GM23338 (cell line): ENCODE measurements around the gene COL20A1.

Experiments used
- CREB1 ChIP-seq: fragments of 250-450 bp; sonication (Bioruptor Pico); IDR thresholded peaks from 2 replicates; pipeline ENCODE4 v1.5.0; 2020; ENCODE audit warnings: low read depth, mild to moderate bottlenecking, moderate library complexity
- EZH2 ChIP-seq: fragments of 200-600 bp; sonication (generic); IDR thresholded peaks from one replicate; pipeline ENCODE4 v1.8.0; 2017; ENCODE audit warnings: antibody characterized with exemption, mild to moderate bottlenecking, low read depth; ENCODE audit not compliant: unreplicated experiment
- EZH2phosphoT487 ChIP-seq: fragments of 200-600 bp; sonication (generic); IDR thresholded peaks from one replicate; pipeline ENCODE4 v1.8.1; 2018; ENCODE audit warnings: antibody characterized with exemption; ENCODE audit not compliant: unreplicated experiment
- JUNB ChIP-seq: IDR thresholded peaks from one replicate; pipeline ENCODE4 v1.6.1; 2016; ENCODE audit warnings: antibody characterized with exemption; ENCODE audit not compliant: unreplicated experiment
- POLR2AphosphoS5 ChIP-seq: IDR thresholded peaks from 2 replicates; pipeline ENCODE4 v1.6.1; 2016; ENCODE audit warnings: antibody characterized with exemption, low read depth
- STAT1 ChIP-seq: IDR thresholded peaks from one replicate; pipeline ENCODE4 v1.6.1; 2016; ENCODE audit warnings: antibody characterized with exemption; ENCODE audit not compliant: unreplicated experiment
- ZNF331 ChIP-seq: fragments of 250-450 bp; sonication (Bioruptor Pico); IDR thresholded peaks from 2 replicates; pipeline ENCODE4 v1.5.0; 2020; ENCODE audit warnings: low read depth, mild to moderate bottlenecking, moderate library complexity
- TF ChIP-seq, protein P1 (sequence below), 2 experiments: fragments of 200-600 bp in 1 of 2; sonication (generic) in 1 of 2; conservative IDR thresholded peaks; 2 replicates each; pipeline versions ENCODE4 v1.5.1 to v1.6.1; 2016 to 2017; ENCODE audit warnings: antibody characterized with exemption in 2 of 2, low read depth in 2 of 2, mild to moderate bottlenecking in 2 of 2, moderate library complexity in 1 of 2
- TF ChIP-seq, protein P2 (sequence below): IDR thresholded peaks from one replicate; pipeline ENCODE4 v1.6.1; 2018; ENCODE audit warnings: antibody characterized with exemption; ENCODE audit not compliant: unreplicated experiment
- TF ChIP-seq, protein P3 (sequence below): IDR thresholded peaks from 2 replicates; pipeline ENCODE4 v1.6.1; 2016; ENCODE audit warnings: antibody characterized with exemption

DNA sequence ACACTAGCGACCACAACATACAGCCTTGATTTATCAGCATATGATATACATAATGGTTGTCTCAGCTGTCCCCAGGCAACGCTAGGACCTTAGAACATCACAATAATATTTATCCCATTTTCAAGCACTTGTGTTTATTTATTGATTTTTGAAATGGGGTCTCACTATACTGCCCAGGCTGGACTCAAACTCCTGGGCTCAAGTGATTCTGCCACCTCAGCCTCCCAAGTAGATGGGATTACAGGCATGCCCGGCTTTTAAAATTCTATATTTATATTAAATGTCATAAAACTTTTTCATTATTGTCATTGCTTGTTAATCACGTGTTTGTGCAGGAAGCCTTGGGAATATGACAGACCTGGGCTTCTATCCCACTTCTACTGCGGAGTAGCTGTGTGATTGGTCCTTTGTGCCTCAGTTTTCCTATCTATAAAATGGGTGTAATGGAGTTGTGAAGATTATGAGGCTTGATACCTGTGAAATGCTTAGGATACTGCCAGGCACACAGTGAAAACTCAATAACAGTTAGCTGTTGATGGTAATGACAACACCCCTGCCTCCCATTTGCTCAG lies 10.2 kb downstream of the COL20A1 start:
- TF ChIP-seq, protein P1, sequence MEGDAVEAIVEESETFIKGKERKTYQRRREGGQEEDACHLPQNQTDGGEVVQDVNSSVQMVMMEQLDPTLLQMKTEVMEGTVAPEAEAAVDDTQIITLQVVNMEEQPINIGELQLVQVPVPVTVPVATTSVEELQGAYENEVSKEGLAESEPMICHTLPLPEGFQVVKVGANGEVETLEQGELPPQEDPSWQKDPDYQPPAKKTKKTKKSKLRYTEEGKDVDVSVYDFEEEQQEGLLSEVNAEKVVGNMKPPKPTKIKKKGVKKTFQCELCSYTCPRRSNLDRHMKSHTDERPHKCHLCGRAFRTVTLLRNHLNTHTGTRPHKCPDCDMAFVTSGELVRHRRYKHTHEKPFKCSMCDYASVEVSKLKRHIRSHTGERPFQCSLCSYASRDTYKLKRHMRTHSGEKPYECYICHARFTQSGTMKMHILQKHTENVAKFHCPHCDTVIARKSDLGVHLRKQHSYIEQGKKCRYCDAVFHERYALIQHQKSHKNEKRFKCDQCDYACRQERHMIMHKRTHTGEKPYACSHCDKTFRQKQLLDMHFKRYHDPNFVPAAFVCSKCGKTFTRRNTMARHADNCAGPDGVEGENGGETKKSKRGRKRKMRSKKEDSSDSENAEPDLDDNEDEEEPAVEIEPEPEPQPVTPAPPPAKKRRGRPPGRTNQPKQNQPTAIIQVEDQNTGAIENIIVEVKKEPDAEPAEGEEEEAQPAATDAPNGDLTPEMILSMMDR (conservative IDR thresholded peaks at IDR 0.05; ENCODE audit: low read depth in 2 of 2), result no peak
- TF ChIP-seq EZH2 (no peak), POLR2AphosphoS5 (no peak), EZH2phosphoT487 (no peak), STAT1 (no peak), CREB1 (no peak), ZNF331 (no peak), JUNB (no peak)
- TF ChIP-seq, protein P2, sequence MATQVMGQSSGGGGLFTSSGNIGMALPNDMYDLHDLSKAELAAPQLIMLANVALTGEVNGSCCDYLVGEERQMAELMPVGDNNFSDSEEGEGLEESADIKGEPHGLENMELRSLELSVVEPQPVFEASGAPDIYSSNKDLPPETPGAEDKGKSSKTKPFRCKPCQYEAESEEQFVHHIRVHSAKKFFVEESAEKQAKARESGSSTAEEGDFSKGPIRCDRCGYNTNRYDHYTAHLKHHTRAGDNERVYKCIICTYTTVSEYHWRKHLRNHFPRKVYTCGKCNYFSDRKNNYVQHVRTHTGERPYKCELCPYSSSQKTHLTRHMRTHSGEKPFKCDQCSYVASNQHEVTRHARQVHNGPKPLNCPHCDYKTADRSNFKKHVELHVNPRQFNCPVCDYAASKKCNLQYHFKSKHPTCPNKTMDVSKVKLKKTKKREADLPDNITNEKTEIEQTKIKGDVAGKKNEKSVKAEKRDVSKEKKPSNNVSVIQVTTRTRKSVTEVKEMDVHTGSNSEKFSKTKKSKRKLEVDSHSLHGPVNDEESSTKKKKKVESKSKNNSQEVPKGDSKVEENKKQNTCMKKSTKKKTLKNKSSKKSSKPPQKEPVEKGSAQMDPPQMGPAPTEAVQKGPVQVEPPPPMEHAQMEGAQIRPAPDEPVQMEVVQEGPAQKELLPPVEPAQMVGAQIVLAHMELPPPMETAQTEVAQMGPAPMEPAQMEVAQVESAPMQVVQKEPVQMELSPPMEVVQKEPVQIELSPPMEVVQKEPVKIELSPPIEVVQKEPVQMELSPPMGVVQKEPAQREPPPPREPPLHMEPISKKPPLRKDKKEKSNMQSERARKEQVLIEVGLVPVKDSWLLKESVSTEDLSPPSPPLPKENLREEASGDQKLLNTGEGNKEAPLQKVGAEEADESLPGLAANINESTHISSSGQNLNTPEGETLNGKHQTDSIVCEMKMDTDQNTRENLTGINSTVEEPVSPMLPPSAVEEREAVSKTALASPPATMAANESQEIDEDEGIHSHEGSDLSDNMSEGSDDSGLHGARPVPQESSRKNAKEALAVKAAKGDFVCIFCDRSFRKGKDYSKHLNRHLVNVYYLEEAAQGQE, result no peak
- TF ChIP-seq, protein P3, sequence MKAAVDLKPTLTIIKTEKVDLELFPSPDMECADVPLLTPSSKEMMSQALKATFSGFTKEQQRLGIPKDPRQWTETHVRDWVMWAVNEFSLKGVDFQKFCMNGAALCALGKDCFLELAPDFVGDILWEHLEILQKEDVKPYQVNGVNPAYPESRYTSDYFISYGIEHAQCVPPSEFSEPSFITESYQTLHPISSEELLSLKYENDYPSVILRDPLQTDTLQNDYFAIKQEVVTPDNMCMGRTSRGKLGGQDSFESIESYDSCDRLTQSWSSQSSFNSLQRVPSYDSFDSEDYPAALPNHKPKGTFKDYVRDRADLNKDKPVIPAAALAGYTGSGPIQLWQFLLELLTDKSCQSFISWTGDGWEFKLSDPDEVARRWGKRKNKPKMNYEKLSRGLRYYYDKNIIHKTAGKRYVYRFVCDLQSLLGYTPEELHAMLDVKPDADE, result no peak
